ENCODE results near the gene MARCHF4. TPM values are rescaled to one million over a fixed set of nuclear protein-coding genes. Genes with fewer than 3 reads are reported as not detected.
A peak's percentile ranks its signal among the peaks of the same experiment; 100 is the strongest.

MARCHF4 gene
- total RNA-seq, 2 experiments from 2014 or later, result not detected

DNA sequence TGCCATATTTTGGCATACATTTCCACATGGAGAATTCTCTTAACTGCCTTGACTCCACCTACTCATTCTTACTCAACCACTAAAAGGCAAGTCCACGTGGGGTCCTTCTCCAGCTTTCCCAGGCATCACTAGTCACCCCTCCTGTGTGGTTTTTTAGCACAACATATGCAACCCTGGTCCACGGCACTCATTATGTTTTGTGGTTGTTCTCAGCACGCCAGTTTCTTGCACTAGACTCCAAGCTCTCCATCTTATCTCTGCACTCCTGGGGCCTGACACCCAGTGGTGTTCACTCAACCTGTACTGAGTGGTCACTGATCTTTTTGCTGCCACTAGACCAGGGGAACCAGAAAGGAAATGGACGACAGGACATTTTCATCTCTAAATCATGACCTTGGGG is 18.0 kb downstream of the MARCHF4 start:
- Mint-ChIP-seq H3K4me1 (peaks cover 51% of the 10 kb centered on the region), H3K9me3 (ENCODE audit: low read depth) (no peaks in the 10 kb centered on the region), H3K27me3 (peaks cover 5% of the 10 kb centered on the region), H3K4me3 (no peak overlapping the region), H3K36me3 (no peaks in the 10 kb centered on the region), H3K27ac (peak overlapping the region; percentile 8)
- DNase-seq (no peak), ATAC-seq (no peak)
- CTCF ChIA-PET, result interaction anchor here (1.2 to 2.6 kb wide), 3 partner anchors 13 to 50 kb away, joined by 3 to 14 read pairs (median 5); no protein-coding TSS in a partner anchor

DNA sequence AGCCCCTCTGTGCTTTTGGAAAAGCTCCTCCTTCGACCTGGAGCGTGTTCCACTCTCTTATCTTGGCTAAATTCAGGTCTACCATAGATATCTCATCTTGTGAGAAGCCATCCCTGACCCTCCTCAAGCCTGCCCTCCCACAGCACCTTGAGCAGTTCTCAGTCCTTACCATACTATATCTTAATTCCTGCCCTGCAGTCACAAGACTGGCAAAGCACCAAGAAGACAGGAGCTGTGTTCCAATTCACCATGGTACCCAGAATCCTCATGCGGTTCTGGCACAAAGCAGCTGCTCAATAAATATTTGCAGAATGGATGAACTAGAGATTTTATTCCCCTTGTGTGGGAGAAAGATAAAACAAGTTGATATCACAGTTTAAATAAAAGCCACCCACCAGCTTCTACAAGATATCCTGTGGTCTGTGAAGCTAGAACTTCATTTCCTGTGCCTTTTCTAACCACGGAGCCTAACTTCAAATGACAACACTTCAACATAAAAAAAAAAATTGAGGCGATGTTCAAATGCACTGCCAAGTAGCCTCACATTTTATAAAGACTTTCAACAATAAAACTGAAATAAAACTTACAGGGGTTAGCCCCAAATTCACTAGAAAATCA is 19.5 kb downstream of the MARCHF4 start:
- Mint-ChIP-seq H3K36me3 (no peaks in the 10 kb centered on the region), H3K27ac (peak overlapping the region; percentile 80), H3K4me1 (peaks cover 59% of the 10 kb centered on the region), H3K9me3 (ENCODE audit: low read depth) (no peaks in the 10 kb centered on the region), H3K4me3 (no peak overlapping the region), H3K27me3 (no peaks in the 10 kb centered on the region)
- ATAC-seq (peak; percentile 63), DNase-seq (no peak)
- CTCF ChIA-PET, result interaction anchor here (0.9 to 2.6 kb wide), 8 partner anchors 11 to 238 kb away, joined by 3 to 14 read pairs (median 4); partner anchors contain the start of genes MARCHF4 and SMARCAL1

DNA sequence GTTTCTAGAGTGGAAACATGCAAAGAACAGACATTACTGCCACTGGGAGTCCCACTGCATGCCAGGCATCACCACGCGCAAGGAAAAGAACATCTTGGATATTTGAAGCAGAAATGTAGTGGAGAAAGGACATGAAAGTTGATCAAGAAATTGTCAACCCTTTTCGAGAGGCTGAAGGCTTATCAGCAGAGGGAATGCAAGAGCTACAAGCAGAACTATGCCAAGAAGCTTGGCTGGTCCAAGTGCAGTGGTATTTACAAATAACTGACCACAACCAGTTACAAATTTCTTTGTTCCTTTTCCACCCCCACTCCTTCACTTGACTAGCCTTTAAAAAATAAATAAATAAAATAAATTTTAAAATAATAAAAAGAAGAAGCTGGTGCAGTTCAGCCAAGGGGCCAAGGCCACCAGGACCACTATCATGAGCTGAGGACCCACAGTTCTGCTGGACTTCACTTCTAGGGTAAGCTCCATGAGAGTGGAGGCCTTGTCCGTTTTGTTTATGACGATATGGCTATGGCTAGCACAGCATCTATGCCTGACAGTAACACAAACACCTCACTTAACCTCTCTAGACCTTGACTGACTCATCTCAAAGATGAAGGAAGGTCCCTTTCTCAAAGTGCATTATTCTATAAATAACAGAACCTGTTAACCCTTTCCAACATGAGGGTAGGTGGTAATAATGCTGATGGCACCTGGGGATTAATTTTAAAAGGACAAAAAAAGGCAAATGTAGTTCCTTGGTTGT is 20.9 kb downstream of the MARCHF4 start:
- H3K36me3 Mint-ChIP-seq, result no peaks in the 10 kb centered on the region
- peak overlapping the region; percentile 45 for H3K27ac Mint-ChIP-seq
- CTCF ChIA-PET, result interaction anchor here (1.1 to 1.8 kb wide), 3 partner anchors 21 to 147 kb away, joined by 3 to 7 read pairs (median 4); partner anchors contain the start of genes MARCHF4 and RPL37A
- DNase-seq, result no peak
- H3K9me3 Mint-ChIP-seq (ENCODE audit: low read depth), result no peaks in the 10 kb centered on the region
- peaks cover 72% of the 10 kb centered on the region for H3K4me1 Mint-ChIP-seq
- H3K4me3 Mint-ChIP-seq, result no peak overlapping the region
- ATAC-seq, result no peak
- no peaks in the 10 kb centered on the region for H3K27me3 Mint-ChIP-seq

DNA sequence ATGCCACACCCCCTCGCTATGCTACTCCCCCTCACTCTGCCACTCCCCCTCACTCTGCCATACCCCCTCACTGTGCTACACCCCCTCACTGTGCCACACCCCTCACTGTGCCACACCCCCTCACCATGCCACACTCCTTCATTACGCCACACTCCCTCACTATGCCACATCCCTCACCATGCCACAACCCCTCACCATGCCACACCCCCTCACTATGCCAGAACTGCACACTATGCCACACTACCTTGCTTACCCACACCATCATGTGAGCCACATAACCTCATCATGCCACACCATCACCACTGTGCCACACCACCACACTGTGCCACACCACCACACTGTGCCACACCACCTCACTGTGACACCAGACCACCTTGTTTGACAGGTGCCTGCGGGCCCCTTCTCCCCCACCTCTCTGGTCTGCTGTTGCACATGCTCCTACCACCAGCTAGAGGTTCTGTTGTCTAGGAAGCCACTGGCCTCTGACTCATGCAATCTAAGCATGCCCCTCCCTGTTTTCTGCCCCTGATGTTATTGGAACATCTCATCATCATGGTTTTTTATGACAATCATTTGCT is 22.0 kb downstream of the MARCHF4 start:
- Mint-ChIP-seq H3K27ac (peak overlapping the region; percentile 45), H3K4me1 (peaks cover 73% of the 10 kb centered on the region), H3K9me3 (ENCODE audit: low read depth) (no peaks in the 10 kb centered on the region), H3K27me3 (no peaks in the 10 kb centered on the region), H3K4me3 (no peak overlapping the region), H3K36me3 (no peaks in the 10 kb centered on the region)
- CTCF ChIA-PET, result interaction anchor here (1.0 to 1.5 kb wide), 2 partner anchors 53 to 65 kb away, joined by 3 to 4 read pairs; no protein-coding TSS in a partner anchor
- ATAC-seq, result peak; percentile 68
- peak; percentile 63 for DNase-seq

DNA sequence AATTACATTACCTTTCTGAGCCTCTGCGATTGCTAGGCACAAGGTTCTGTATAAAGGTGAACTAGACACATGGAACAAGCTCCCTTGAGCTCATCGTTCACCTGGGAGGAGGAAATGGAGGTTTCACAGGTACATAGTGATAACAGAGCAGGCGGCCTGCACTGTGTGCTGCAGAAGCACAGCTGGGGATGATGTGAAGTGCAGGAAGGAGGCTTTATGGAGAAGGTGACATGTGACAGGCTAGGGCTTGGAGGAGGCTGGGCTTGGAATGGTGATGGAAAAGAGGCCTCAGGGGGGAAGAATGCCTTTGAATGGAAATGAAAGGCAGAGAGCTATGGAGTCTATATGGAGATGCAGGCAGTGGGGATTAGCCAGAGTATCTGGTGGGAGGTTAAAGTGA is 22.9 kb downstream of the MARCHF4 start:
- ATAC-seq (peak; percentile 5), DNase-seq (no peak)
- Mint-ChIP-seq H3K4me3 (no peak overlapping the region), H3K4me1 (peaks cover 71% of the 10 kb centered on the region), H3K27ac (peak overlapping the region; percentile 11), H3K36me3 (no peaks in the 10 kb centered on the region), H3K27me3 (peaks cover 4% of the 10 kb centered on the region), H3K9me3 (ENCODE audit: low read depth) (no peaks in the 10 kb centered on the region)
- CTCF ChIA-PET, result interaction anchor here (0.6 to 1.4 kb wide), 3 partner anchors 48 to 55 kb away, joined by 3 to 4 read pairs (median 3); no protein-coding TSS in a partner anchor

DNA sequence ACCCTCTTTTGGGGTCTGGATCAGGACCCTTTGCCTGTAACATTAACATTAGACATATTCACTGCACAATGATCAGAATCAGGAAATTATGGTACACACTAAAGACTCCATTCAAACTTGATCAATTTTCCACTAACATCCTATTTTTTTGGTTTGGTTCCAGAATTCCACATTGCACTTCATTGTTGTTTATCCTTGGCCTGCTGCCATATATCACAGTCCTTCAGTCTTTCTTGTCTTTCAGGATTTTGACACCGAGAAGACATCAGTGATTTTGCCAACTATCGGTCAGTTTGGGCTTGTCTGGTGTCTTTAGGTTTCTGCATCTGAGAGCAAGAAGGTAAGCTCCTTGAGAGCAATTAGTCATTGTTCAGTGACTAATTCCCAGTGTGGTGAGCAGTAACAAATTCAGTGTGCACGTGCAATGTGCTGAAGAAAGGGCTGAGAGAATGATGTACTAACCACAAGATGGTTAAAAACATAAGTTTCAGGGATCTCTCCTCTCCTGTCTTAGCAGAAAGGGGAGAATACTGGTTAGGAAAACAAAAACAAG is 23.5 kb downstream of the MARCHF4 start:
- Mint-ChIP-seq H3K9me3 (ENCODE audit: low read depth) (no peaks in the 10 kb centered on the region), H3K27ac (peak overlapping the region; percentile 11), H3K4me1 (peaks cover 65% of the 10 kb centered on the region), H3K27me3 (peaks cover 4% of the 10 kb centered on the region), H3K36me3 (no peaks in the 10 kb centered on the region), H3K4me3 (no peak overlapping the region)
- DNase-seq, result no peak
- CTCF ChIA-PET, result interaction anchor here (0.9 to 1.4 kb wide), 2 partner anchors 47 to 48 kb away, joined by 3 read pairs; no protein-coding TSS in a partner anchor
- ATAC-seq, result peak; percentile 38

DNA sequence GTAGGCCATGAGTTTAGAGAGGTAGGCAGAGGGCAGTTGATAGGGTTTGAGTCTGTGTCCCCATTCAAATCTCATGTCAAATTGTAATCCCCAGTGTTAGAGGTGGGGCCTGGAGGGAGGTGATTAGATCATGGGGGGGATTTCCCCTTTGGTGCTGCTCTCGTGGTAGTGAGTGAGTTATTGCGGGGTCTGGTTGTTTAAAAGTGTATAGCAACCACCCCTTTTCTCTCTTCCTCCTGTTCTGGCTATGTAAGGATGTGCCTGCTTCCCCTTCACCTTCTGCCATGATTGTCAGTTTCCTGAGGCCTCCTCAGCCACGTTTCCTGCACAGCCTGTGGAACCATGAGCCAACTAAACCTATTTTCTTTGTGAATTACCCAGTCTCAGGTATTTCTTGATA is 25.5 kb downstream of the MARCHF4 start:
- ATAC-seq, result no peak
- no peak for DNase-seq
- H3K27ac Mint-ChIP-seq, result no peak overlapping the region

DNA sequence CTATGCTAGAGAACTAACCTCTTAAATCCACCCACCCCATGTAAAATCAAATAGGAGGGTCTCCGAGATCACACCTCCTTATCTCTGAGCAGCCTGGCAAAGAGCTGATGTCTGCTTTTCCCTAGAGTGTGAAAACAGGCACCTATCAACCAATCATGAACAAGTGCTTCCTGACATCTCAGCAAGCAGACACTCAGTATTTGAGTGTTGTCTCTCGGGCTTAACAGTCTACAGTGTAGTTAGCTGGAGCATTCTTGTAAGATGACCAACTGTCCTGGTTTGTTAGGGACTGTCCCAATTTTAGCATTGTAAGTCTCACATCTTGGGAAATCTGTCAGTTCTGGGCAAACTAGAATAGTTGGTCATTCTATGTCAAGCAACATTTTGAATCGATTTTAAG is 26.4 kb downstream of the MARCHF4 start:
- no peaks in the 10 kb centered on the region for H3K36me3 Mint-ChIP-seq
- no peak overlapping the region for H3K27ac Mint-ChIP-seq
- no peak overlapping the region for H3K4me3 Mint-ChIP-seq
- peaks cover 4% of the 10 kb centered on the region for H3K27me3 Mint-ChIP-seq
- ATAC-seq (no peak), DNase-seq (no peak)
- CTCF ChIA-PET, result interaction anchor here (1.1 kb wide), 1 partner anchor 15 kb away, joined by 3 read pairs; no protein-coding TSS in a partner anchor
- H3K4me1 Mint-ChIP-seq, result peaks cover 38% of the 10 kb centered on the region
- no peaks in the 10 kb centered on the region for H3K9me3 Mint-ChIP-seq (ENCODE audit: low read depth)

More for the DNA sequence above, 25.5 kb downstream of the MARCHF4 start:
- H3K9me3 Mint-ChIP-seq (ENCODE audit: low read depth), result no peaks in the 10 kb centered on the region
- H3K27me3 Mint-ChIP-seq, result peaks cover 4% of the 10 kb centered on the region
- CTCF ChIA-PET, result no interaction called here
- H3K36me3 Mint-ChIP-seq, result no peaks in the 10 kb centered on the region
- H3K4me3 Mint-ChIP-seq, result no peak overlapping the region
- H3K4me1 Mint-ChIP-seq, result peaks cover 45% of the 10 kb centered on the region

DNA sequence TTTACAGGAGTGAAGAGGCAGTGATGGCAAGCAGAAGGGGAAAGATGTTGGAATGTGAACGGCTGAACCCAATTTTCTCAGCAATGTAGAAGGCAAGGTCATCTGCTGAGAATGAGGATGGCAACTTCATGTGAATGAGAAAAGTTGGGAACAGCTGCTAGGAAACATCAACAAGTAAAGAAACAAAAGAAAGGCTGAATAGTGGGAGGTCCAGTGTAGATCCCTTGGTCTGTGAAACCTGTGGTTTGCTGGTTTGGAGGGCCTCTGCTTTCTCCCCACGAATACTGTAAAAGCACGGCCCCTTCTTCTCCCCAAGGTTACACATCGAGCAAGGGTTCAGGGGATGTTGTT is 27.4 kb downstream of the MARCHF4 start:
- H3K27me3 Mint-ChIP-seq, result peaks cover 4% of the 10 kb centered on the region
- no peak for DNase-seq
- no peak overlapping the region for H3K4me3 Mint-ChIP-seq
- H3K9me3 Mint-ChIP-seq (ENCODE audit: low read depth), result no peaks in the 10 kb centered on the region
- no peak overlapping the region for H3K27ac Mint-ChIP-seq
- no peak for ATAC-seq
- H3K4me1 Mint-ChIP-seq, result peaks cover 29% of the 10 kb centered on the region
- H3K36me3 Mint-ChIP-seq, result no peaks in the 10 kb centered on the region
- CTCF ChIA-PET, result no interaction called here

DNA sequence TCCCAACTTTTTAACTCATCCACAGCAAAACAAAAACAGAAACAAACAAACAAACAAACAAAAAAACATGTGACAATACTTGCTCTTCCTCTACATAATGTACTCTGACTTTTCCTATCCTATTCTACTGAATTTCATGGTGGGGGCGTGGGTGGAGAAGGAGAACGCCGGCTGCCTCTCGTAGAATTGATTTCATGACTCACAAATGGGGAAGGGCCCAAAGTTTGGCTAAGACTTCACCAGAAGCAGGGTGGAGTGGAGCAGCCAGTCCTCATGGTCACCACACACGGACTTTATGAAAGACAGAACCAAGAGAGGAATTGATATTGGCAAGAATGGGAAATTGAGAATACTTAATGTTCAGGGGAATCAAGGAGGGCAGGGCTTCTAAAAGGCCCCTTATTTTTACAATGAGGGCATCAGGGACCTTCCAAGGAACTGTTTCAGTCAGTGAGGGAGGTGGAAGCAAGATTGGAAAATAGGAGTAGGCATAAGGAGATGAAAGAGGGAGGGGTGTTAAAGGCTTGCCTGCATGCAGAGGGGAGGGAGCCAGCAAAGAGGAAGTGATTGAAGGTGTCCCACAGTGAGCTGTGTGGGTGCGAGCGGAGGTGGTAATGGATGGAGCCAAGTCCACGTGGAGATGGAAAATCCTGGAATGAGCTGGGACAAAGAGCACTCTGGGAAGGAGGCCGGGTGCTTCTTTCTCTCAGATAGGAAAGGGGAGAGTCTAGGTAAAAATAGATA is 27.9 kb downstream of the MARCHF4 start:
- DNase-seq, result no peak
- Mint-ChIP-seq H3K4me1 (peaks cover 23% of the 10 kb centered on the region), H3K9me3 (ENCODE audit: low read depth) (no peaks in the 10 kb centered on the region), H3K36me3 (no peaks in the 10 kb centered on the region), H3K27ac (no peak overlapping the region), H3K4me3 (no peak overlapping the region), H3K27me3 (peaks cover 4% of the 10 kb centered on the region)
- CTCF ChIA-PET, result no interaction called here
- no peak for ATAC-seq

DNA sequence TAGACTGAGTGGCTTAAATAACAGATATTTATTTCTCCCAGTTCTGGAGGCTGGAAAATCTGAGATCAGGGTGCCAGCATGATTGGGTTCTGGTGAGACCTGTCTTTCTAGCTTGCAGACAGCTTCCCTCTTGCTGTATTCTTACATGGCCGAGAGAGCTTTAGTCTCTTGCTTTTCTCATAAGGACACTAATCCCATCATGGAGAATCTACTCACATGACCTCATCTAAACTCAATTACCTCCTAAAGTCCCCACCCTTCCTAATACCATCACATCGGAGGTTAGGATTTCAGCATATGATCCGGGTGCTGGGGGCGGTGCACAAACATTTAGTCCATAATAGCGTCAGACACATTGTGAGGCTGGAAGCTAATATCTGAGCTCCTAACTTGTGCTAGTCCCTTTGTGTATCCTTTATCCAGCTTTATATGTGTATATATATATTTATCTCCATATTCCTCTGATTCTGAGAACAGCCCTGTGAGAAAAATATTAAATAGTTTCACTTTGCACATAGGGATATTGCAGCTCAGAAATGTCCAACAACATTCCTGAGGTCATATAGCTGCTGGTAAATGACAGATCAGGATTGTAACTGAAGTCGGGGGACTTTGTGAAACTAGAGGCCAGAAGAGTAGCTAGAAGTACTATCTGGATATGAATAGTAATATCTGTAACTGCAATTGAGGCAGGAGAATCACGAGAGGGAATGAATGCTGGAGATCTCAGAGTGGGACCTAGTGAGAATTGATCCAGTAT is 28.9 kb downstream of the MARCHF4 start:
- ATAC-seq (no peak), DNase-seq (no peak)
- Mint-ChIP-seq H3K27ac (no peak overlapping the region), H3K36me3 (no peaks in the 10 kb centered on the region), H3K9me3 (ENCODE audit: low read depth) (no peaks in the 10 kb centered on the region), H3K4me1 (peaks cover 14% of the 10 kb centered on the region), H3K27me3 (peaks cover 4% of the 10 kb centered on the region), H3K4me3 (no peak overlapping the region)
- CTCF ChIA-PET, result no interaction called here

DNA sequence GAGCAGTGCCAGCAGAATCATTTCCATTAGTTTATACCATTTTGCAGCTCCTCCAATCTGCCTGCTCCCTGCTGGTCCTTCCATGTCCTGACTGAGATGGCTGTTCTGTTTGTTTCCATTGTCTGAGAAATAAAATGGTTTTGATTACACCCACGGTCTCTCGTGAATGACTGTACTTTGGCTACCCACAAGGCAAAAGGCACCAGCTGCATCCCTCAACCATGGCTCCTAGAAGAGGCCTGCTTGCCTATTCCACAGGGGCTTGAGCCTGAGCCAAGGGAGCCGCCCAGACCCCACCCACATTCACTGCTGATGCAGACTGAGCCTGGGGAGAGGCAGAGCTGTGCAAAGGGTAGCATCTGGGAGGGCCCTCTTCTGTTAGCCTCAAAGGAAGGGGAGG is 31.2 kb downstream of the MARCHF4 start:
- Mint-ChIP-seq H3K9me3 (ENCODE audit: low read depth) (no peaks in the 10 kb centered on the region), H3K4me3 (no peak overlapping the region), H3K27me3 (peaks cover 10% of the 10 kb centered on the region), H3K4me1 (no peaks in the 10 kb centered on the region), H3K27ac (no peak overlapping the region), H3K36me3 (no peaks in the 10 kb centered on the region)
- no peak for ATAC-seq
- DNase-seq, result no peak
- CTCF ChIA-PET, result interaction anchor here (1.3 kb wide), 1 partner anchor 12 kb away, joined by 3 read pairs; no protein-coding TSS in a partner anchor

All from activated CD8-positive, alpha-beta memory T cell treated with anti-CD3 and anti-CD28 coated beads, Interleukin-2, amount 10 ng/mL, durations not matched to agents 7 days and 5 days (primary cell).